K562 (cell line): ENCODE measurements around the gene PTPN18. TPM values are rescaled to one million over a fixed set of nuclear protein-coding genes. Genes with fewer than 3 reads are reported as not detected.

ENCODE experiments used
- CBX3 ChIP-seq, 2 experiments: IDR thresholded peaks; 1 replicate in 1 of 2; 2 replicates in 1 of 2; pipeline ENCODE4 v1.6.1; 2012; ENCODE audit warnings: inconsistent platforms in 2 of 2, low read length in 2 of 2, borderline replicate concordance in 1 of 2, control low read depth in 1 of 2
- DMBX1 ChIP-seq: fragments of 250-450 bp; sonication (Bioruptor Pico); IDR thresholded peaks from 2 replicates; pipeline ENCODE4 v1.8.0; 2022; ENCODE audit warnings: inconsistent platforms, mild to moderate bottlenecking, moderate library complexity, borderline replicate concordance
- EWSR1 ChIP-seq: fragments of 450-650 bp; IDR thresholded peaks from 2 replicates; pipeline ENCODE4 v1.6.1; 2018; ENCODE audit warnings: borderline replicate concordance, mild to moderate bottlenecking, low read depth, moderate library complexity; ENCODE audit not compliant: partially characterized antibody
- FIP1L1 ChIP-seq: fragments of 200-400 bp; formaldehyde crosslinking; IDR thresholded peaks from 2 replicates; pipeline ENCODE4 v1.6.1; 2018; ENCODE audit warnings: mild to moderate bottlenecking, low read depth, low read length; ENCODE audit not compliant: poor library complexity, severe bottlenecking
- FOS ChIP-seq: IDR thresholded peaks from 3 replicates; pipeline ENCODE4 v1.6.1; 2011; ENCODE audit not compliant: insufficient read length; ENCODE audit errors: extremely low read depth
- FOXK2 ChIP-seq, 2 experiments: fragments of 450-650 bp; IDR thresholded peaks in 1 of 2; conservative IDR thresholded peaks in 1 of 2; 2 replicates each; pipeline ENCODE4 v1.6.1; 2016; ENCODE audit warnings: low read depth in 2 of 2, mild to moderate bottlenecking in 1 of 2
- PHB2 ChIP-seq: fragments of 450-650 bp; IDR thresholded peaks from 2 replicates; pipeline ENCODE4 v1.6.1; 2017; ENCODE audit warnings: low read depth
- RERE ChIP-seq: sonication (generic); formaldehyde crosslinking; IDR thresholded peaks from 2 replicates; pipeline ENCODE4 v1.8.0; 2023; ENCODE audit warnings: missing genetic modification reagents, mild to moderate bottlenecking, borderline replicate concordance
- SMAD1 ChIP-seq: fragments of 150-350 bp; IDR thresholded peaks from 2 replicates; pipeline ENCODE4 v1.6.1; 2014; ENCODE audit warnings: low read length, low read depth; ENCODE audit not compliant: partially characterized antibody
- SMAD4 ChIP-seq: fragments of 250-450 bp; sonication (Bioruptor Pico); conservative IDR thresholded peaks from 2 replicates; pipeline ENCODE4 v1.8.0; 2021; ENCODE audit warnings: inconsistent platforms, mild to moderate bottlenecking, moderate library complexity
- SMARCE1 ChIP-seq: fragments of 450-650 bp; IDR thresholded peaks from 2 replicates; pipeline ENCODE4 v1.7.1; 2016; ENCODE audit warnings: mild to moderate bottlenecking
- STAT5B ChIP-seq: fragments of 250-450 bp; sonication (Bioruptor Pico); IDR thresholded peaks from 2 replicates; pipeline ENCODE4 v1.8.0; 2021; ENCODE audit warnings: mild to moderate bottlenecking, inconsistent platforms
- THAP12 ChIP-seq: fragments of 250-450 bp; sonication (Bioruptor Pico); IDR thresholded peaks from 2 replicates; pipeline ENCODE4 v1.9.0; 2021; ENCODE audit warnings: mild to moderate bottlenecking, inconsistent platforms
- WHSC1 ChIP-seq: IDR thresholded peaks from one replicate; pipeline ENCODE4 v1.6.1; 2012; ENCODE audit warnings: low read length, control low read depth, inconsistent platforms
- ZBTB9 ChIP-seq: fragments of 450-650 bp; formaldehyde crosslinking; IDR thresholded peaks from 2 replicates; pipeline ENCODE4 v1.4.0; 2020; ENCODE audit warnings: mild to moderate bottlenecking, moderate library complexity
- ZFP1 ChIP-seq: fragments of 450-650 bp; formaldehyde crosslinking; IDR thresholded peaks from 2 replicates; pipeline ENCODE4 v1.4.0; 2020; ENCODE audit warnings: mild to moderate bottlenecking, mixed read lengths
- ZNF3 ChIP-seq: fragments of 250-450 bp; sonication (Bioruptor Pico); IDR thresholded peaks from 2 replicates; pipeline ENCODE4 v1.5.0; 2021; ENCODE audit warnings: mild to moderate bottlenecking, moderate library complexity
- ZNF316 ChIP-seq: fragments of 450-650 bp; IDR thresholded peaks from 2 replicates; pipeline ENCODE4 v1.6.1; 2016
- ZNF354B ChIP-seq: fragments of 250-450 bp; sonication (Bioruptor Pico); IDR thresholded peaks from 2 replicates; pipeline ENCODE4 v1.4.0; 2020
- ZNF695 ChIP-seq: fragments of 450-650 bp; formaldehyde crosslinking; IDR thresholded peaks from 2 replicates; pipeline ENCODE4 v1.4.0; 2020; ENCODE audit warnings: mild to moderate bottlenecking, moderate library complexity
- polyA plus RNA-seq, 8 experiments: library from polyadenylated mRNA; depleted of rRNA in 4 of 8; stranded (reverse) in 5 of 8; unstranded in 3 of 8; fragments of >200 nt; fragmentation: Nextera tagmentation in 2 of 8; fragmentation: Illumina TruSeq in 1 of 8; extraction: Ambion mirVana in 2 of 8; extraction: Trizol in 1 of 8; gene quantifications; 2 replicates each; pipeline versions ENCODE4 v1.2.1 to v1.2.3, GENCODE V29; 2011 to 2014; ENCODE audit warnings: inconsistent platforms in 1 of 8, missing spikeins in 1 of 8
- total RNA-seq, 7 experiments: library from RNA; depleted of rRNA in 6 of 7; stranded (reverse); fragments of >200 nt in 6 of 7; fragmentation: Illumina TruSeq in 2 of 7; extraction: Trizol in 2 of 7; gene quantifications; 2 replicates each; pipeline versions ENCODE4 v1.2.1 to v1.2.3, GENCODE V29; 2011 to 2021; ENCODE audit warnings: low replicate concordance in 1 of 7

The PTPN18 gene
- total and polyA plus RNA-seq, 9 of the 15 experiments (the other 6 are each of a cell fraction or from before 2014, with no cell fraction given) = 11.6 to 90.7 (median 49.6) TPM

GRCh38 chr2:130336877-130337734 lies 18.8 kb upstream of the PTPN18 start (continued):
- TF ChIP-seq FOXK2 (conservative IDR thresholded peaks at IDR 0.05 in 1 of 2, IDR thresholded peaks at IDR 0.05 in 1 of 2; ENCODE audit: low read depth in 2 of 2) (peak in 1 of 2 experiments; percentile 65; a peak in 2 of 4 replicates), WHSC1 (no peak), THAP12 (CRISPR knock-in tag) (no peak), EWSR1 (no peak), ZNF3 (CRISPR knock-in tag) (no peak), ZNF354B (CRISPR knock-in tag) (no peak), ZBTB9 (CRISPR knock-in tag) (no peak), CBX3 (IDR thresholded peaks at IDR 0.05; ENCODE audit: borderline replicate concordance in 1 of 2, low read length in 2 of 2) (0 out of 3 replicates have a peak, but pooled peaks of 1 of the 2 experiments have one; percentile 62), PHB2 (no peak), SMAD1 (no peak), FOS (no peak), RERE (CRISPR knock-in tag) (no peak), SMARCE1 (no peak), STAT5B (CRISPR knock-in tag) (no peak), FIP1L1 (no peak), ZFP1 (CRISPR knock-in tag) (no peak), DMBX1 (CRISPR knock-in tag) (no peak), ZNF316 (no peak), SMAD4 (no peak), ZNF695 (CRISPR knock-in tag) (no peak)
